ENCODE results near the gene L3MBTL2. TPM values are rescaled to one million over a fixed set of nuclear protein-coding genes. Genes with fewer than 3 reads are reported as not detected.
"Not testable (repeated sequence)": the region's sequence is repeated elsewhere in the genome, so short reads cannot be mapped to it uniquely, and the experiment has no call there.

Gene L3MBTL2
- total RNA-seq: 14.9 TPM
- long read RNA-seq, transcript L3MBTL2-201 (17 exons, 3,296 nt): major isoform, 43 of 66 reads
- long read RNA-seq, partial matches to known transcripts: 10 of 66 reads
- long read RNA-seq, other reads (novel, unspliced or antisense): 13 of 66 reads

GRCh38 chr22:41204992-41205900, at the start of gene L3MBTL2:
TSS of gene L3MBTL2 (plus strand) at chr22:41205312. CDS start at chr22:41205363, 51 bp downstream.
- intact Hi-C loops (cut with DNase I): no loop called here
- ATAC-seq (ENCODE audit: poor library complexity): peak; percentile 100
- DNase-seq: peak; percentile 99

- intact Hi-C loops (cut with DNase I): no loop called here
These were observed 48.0 kb upstream of the L3MBTL2 start for GRCh38 chr22:41157083-41157482.

GRCh38 chr22:41169157-41169556, 36.0 kb upstream of the L3MBTL2 start:
- no peak for ATAC-seq (ENCODE audit: poor library complexity)
- intact Hi-C loops (cut with DNase I): loop anchor here (10.0 kb wide), 1 partner anchor 334 kb away; no protein-coding TSS in a partner anchor
- no peak for DNase-seq

More at GRCh38 chr22:41157083-41157482, 48.0 kb upstream of the L3MBTL2 start:
- DNase-seq (no peak), ATAC-seq (ENCODE audit: poor library complexity) (peak; percentile 64)

GRCh38 chr22:41171996-41172395, 33.1 kb upstream of the L3MBTL2 start:
- no peak for ATAC-seq (ENCODE audit: poor library complexity)
- DNase-seq: no peak
- intact Hi-C loops (cut with DNase I): loop anchor here (2.0 kb wide), 1 partner anchor 59 kb away; no protein-coding TSS in a partner anchor

DNA sequence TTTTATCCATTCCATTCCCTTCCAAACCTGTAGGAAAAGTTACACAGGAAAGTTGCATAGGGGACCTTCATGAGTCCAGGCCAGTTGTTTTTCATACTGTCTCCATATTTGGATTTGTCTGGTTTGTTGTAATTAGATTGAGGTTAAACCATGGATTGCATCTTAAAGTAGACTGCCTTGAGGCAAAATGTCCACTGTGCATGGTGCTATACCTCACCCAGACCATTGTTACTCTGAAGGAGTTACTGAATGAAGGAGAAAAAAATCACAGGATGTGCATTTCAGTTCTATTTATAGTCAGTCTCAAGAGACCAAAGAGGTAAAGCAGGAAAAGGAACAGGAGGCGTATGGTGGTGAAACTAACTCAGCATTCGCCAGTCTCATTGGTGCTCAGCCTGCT, 29.6 kb upstream of the L3MBTL2 start:
- intact Hi-C loops (cut with DNase I): no loop called here
- peak; percentile 7 for ATAC-seq (ENCODE audit: poor library complexity)

DNA sequence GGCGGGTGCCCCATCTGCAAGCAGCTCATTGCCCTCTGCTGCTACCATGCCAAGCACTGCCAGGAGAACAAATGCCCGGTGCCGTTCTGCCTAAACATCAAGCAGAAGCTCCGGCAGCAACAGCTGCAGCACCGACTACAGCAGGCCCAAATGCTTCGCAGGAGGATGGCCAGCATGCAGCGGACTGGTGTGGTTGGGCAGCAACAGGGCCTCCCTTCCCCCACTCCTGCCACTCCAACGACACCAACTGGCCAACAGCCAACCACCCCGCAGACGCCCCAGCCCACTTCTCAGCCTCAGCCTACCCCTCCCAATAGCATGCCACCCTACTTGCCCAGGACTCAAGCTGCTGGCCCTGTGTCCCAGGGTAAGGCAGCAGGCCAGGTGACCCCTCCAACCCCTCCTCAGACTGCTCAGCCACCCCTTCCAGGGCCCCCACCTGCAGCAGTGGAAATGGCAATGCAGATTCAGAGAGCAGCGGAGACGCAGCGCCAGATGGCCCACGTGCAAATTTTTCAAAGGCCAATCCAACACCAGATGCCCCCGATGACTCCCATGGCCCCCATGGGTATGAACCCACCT, 28.0 kb upstream of the L3MBTL2 start:
- DNase-seq (no peak), ATAC-seq (ENCODE audit: poor library complexity) (peak; percentile 4)
- intact Hi-C loops (cut with DNase I): no loop called here

More for the DNA sequence above, 29.6 kb upstream of the L3MBTL2 start:
- no peak for DNase-seq

DNA sequence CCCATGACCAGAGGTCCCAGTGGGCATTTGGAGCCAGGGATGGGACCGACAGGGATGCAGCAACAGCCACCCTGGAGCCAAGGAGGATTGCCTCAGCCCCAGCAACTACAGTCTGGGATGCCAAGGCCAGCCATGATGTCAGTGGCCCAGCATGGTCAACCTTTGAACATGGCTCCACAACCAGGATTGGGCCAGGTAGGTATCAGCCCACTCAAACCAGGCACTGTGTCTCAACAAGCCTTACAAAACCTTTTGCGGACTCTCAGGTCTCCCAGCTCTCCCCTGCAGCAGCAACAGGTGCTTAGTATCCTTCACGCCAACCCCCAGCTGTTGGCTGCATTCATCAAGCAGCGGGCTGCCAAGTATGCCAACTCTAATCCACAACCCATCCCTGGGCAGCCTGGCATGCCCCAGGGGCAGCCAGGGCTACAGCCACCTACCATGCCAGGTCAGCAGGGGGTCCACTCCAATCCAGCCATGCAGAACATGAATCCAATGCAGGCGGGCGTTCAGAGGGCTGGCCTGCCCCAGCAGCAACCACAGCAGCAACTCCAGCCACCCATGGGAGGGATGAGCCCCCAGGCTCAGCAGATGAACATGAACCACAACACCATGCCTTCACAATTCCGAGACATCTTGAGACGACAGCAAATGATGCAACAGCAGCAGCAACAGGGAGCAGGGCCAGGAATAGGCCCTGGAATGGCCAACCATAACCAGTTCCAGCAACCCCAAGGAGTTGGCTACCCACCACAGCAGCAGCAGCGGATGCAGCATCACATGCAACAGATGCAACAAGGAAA, 27.3 kb upstream of the L3MBTL2 start:
- DNase-seq (no peak), ATAC-seq (ENCODE audit: poor library complexity) (no peak)
- intact Hi-C loops (cut with DNase I): no loop called here

- intact Hi-C loops (cut with DNase I): no loop called here
- DNase-seq (peak; percentile 81), ATAC-seq (ENCODE audit: poor library complexity) (peak; percentile 59)
These were observed 26.6 kb upstream of the L3MBTL2 start for GRCh38 chr22:41178425-41178975.

DNA sequence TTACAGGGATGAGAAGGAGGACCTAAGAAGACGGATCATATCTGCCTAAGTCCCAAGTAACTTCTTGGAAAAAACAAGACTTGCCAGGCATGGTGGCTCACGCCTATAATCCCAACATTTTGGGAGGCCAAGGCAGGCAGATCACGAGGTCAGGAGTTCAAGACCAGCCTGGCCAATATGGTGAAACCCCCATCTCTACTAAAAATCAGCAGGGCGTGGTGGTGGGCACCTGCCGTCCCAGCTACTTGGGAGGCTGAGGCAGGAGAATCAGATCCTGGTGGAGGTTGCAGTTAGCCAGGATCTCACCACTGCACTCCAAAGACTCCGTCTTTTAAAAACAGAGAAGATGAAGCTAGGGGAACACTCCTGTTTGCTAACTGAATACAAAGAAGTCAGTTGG, 24.8 kb upstream of the L3MBTL2 start:
- ATAC-seq (ENCODE audit: poor library complexity); DNase-seq; intact Hi-C loops (cut with DNase I): not testable (repeated sequence)

DNA sequence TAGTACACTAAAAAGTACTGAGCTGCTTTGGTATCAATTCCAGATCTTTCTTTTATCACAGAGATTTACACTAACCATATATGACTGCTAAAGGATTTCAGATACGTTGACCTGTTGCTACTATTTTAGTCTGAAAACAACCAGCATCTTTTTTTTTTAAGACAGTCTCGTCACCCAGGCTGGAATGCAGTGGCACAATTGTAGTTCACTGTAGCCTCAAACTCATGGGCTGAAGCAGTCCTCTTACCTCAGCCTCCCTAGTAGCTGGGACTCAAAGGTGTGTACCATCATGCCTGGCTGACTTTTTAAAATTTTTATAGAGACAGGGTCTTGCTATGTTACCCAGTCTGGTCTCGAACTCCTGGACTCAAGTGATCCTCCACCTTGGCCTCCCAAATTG, 24.2 kb upstream of the L3MBTL2 start:
- intact Hi-C loops (cut with DNase I): no loop called here
- ATAC-seq (ENCODE audit: poor library complexity) (no peak), DNase-seq (no peak)

GRCh38 chr22:41181349-41182241, 23.5 kb upstream of the L3MBTL2 start:
- intact Hi-C loops (cut with DNase I): no loop called here
- ATAC-seq (ENCODE audit: poor library complexity): no peak

DNA sequence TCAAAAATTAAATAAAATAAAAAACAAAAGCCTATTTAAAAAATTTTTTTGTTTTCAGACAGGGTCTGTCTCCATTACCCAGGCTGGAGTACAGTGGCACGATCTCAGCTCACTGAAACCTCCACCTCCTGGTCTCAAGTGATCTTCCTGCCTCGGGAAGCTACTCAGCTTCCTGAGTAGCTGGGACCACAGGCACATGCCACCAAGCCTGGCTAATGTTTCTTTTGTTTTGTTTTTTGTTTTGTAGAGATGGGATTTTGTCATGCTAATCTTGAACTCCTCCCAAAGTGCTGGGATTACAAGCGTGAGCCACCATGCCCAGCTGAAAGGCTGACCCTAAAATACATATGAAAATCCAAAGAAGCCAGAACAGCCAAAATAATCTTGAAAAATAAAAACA, 20.4 kb upstream of the L3MBTL2 start:
- DNase-seq: no peak
- intact Hi-C loops (cut with DNase I): no loop called here
- ATAC-seq (ENCODE audit: poor library complexity): no peak

More at GRCh38 chr22:41181349-41182241, 23.5 kb upstream of the L3MBTL2 start:
- DNase-seq: no peak

- intact Hi-C loops (cut with DNase I): no loop called here
- ATAC-seq (ENCODE audit: poor library complexity) (no peak), DNase-seq (no peak)
These were observed 13.6 kb upstream of the L3MBTL2 start for GRCh38 chr22:41191467-41191866.

DNA sequence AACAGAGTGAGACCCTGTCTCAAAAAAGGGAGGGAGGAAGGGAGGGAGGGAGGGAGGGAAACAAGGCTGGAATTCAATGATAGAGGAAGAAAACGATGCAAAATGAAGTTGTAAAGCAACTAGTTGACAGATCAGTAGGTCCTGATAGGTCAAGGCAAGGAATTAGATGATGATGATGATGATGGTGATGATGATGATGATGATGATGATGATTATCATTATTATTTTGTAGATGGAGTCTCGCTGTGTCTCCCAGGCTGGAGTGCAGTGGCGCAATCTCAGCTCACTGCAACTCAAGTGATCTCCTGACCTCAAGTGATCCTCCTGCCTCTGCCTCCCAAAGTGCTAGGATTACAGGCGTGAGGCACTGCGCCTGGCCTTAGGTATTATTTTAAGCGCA, 11.3 kb upstream of the L3MBTL2 start:
- intact Hi-C loops (cut with DNase I): no loop called here
- no peak for DNase-seq
- no peak for ATAC-seq (ENCODE audit: poor library complexity)

DNA sequence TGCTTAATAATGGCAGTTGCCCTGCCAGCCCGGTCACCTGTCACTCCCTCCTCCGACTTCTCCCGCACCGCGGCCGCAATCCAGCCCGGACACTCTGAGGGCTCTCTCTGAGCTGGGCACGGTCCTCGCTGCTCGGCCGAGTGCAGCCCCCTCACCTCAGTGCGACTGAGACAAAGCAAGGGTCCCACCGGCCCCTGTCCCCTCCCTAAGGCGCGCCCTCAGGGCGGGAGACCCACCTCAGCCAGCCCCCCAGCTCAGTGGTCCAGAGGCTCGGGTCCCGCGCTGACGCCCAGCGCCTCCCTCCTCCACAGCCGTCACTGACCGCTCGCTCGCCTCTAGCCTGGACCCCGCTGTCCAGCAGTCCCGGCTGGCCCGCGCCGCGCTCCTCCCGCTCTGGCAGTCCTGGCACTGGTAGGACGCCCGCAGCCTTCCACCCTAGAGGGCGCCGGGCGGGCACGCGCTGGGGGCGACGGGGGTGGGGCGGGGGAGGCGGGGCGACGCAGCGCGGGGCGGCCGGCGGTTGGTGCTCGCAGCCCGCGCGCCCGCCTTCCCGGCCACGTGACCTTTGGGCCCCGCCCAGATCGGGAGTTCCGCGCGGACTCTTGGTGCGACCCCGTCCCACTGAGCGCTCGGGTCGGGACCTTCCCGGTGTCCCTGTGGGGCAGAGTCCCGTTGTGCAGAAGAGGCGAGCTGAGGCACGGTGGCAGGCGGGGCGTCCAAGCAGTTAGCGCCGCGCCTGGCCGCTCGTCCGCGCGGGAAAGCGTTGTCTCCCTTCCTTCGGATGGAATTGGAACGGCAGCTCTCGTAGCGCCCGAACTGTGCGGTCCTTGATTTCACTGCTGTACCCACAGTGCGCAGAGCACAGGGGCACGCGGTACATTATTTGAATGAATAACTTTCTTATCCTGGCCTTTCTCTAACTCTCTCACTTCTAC, 7.8 kb upstream of the L3MBTL2 start:
- intact Hi-C loops (cut with DNase I): loop anchor here (5.0 kb wide), 1 partner anchor 90 kb away; the partner anchor contains the start of gene RANGAP1

GRCh38 chr22:41198027-41198580, 7.0 kb upstream of the L3MBTL2 start:
- DNase-seq (peak; percentile 68), ATAC-seq (ENCODE audit: poor library complexity) (peak; percentile 65)
- intact Hi-C loops (cut with DNase I): loop anchor here (5.0 kb wide), 1 partner anchor 89 kb away; the partner anchor contains the start of gene RANGAP1

More for the DNA sequence above, 7.8 kb upstream of the L3MBTL2 start:
- peak; percentile 96 for ATAC-seq (ENCODE audit: poor library complexity)
- peak; percentile 90 for DNase-seq
